GM21367 (cell line): Measurements from ENCODE around the gene ABHD8.

Experiments
- ATAC-seq: cut with Tn5 transposase; IDR thresholded peaks from one replicate; pipeline ENCODE4 v1.9.1; 2021; ENCODE audit not compliant: unreplicated experiment

Gene ABHD8

DNA sequence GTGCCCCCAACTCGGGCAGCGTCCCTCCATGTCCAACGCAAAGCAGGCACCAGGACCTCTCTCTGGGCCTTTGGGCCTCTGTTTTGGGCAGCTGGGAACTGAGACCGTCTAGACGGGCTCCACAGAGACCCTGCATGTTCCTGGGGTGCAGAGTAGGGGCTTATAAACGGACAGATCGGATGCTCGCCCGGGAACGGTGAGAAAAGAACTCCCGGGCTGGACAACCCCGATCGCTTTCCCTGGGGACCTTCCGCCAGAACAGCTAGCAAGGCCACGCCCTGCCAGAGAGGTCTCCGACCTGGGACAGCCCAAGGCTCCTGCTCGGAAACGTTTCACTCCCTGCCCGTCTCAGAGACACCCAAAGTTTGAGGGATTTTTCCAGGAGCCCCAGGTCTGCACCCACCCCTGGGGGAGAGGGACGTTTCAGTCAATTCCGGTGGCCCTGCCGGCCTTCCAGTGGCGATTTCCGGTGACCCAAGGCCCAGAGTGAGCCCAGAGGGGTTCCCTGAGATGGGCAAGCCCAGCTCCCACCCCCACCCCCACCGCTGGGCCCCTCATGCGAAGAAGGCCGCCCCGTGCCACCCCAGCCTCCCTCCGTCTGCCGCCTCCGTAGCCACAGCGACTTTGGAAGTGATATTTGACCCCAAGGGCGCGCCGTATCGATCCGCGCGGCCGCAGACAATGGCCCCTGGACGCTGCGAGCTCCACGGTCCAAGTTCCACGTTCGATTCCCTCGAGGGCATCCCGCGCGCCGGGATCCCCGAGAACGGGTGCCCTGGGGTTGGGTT is 59.2 kb downstream of the ABHD8 start:
- ATAC-seq, result no peak

DNA sequence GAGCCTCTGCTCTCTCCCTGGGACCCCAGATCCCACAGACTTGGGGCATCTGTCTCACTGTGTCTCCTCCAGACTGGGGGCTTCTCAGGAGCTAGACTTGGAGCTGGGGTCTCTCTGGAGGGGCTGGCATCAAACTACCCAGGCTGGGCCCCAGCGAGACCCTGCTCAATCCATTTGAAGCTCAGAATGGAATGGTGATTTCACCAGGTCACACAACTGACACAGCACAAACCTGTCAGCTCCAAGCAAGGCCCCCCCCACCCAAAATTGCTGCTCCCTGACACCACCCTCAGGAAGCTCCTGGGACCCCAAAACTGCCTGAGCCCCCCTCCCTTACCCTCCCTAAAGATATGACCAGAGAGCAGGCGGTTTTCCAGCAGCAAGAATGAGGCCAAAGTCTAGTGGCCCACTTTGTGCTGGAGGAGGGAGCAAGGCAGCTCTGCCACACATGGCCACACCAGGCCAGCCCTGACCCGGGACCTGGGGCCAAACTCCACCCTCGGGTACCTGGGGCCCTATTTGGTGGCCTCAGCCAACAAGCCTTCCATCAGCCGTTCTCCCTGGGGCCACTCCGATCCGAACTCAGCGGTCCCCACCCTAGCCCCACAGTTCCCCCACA is 59.9 kb downstream of the ABHD8 start:
- ATAC-seq, result no peak

- ATAC-seq, result no peak
Measured at GRCh38 chr19:17242431-17243208, 60.6 kb downstream of the ABHD8 start.
